ENCODE results near the gene NCKAP5. TPM values are rescaled to one million over a fixed set of nuclear protein-coding genes. Genes with fewer than 3 reads are reported as not detected.

Gene NCKAP5
- total RNA-seq, 1 donor from 2014 or later: 8.9 TPM

GRCh38 chr2:133072837-133073694, 495.2 kb downstream of the NCKAP5 start:
- ATAC-seq: peak; percentile 74

DNA sequence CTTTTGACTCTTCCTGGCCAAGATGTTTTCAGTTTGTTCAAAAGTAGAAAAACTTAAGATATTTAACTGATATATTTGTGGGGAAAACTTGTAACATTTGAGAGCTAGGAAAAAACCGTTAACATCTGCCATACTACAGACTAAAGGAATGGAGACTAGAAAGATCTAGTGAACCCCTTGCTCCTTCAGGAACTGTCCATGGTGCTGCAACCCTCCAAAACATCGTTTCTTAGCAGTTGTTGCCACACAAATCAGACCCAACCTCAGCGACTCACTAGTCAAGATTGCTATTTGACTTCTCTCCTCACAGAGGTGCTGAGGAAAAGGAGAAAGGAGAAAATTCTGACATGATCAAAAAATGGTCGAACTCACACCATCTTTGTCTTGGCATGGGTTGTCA, 504.5 kb downstream of the NCKAP5 start:
- ATAC-seq: no peak

GRCh38 chr2:133062931-133063665, 505.2 kb downstream of the NCKAP5 start:
- ATAC-seq: no peak

DNA sequence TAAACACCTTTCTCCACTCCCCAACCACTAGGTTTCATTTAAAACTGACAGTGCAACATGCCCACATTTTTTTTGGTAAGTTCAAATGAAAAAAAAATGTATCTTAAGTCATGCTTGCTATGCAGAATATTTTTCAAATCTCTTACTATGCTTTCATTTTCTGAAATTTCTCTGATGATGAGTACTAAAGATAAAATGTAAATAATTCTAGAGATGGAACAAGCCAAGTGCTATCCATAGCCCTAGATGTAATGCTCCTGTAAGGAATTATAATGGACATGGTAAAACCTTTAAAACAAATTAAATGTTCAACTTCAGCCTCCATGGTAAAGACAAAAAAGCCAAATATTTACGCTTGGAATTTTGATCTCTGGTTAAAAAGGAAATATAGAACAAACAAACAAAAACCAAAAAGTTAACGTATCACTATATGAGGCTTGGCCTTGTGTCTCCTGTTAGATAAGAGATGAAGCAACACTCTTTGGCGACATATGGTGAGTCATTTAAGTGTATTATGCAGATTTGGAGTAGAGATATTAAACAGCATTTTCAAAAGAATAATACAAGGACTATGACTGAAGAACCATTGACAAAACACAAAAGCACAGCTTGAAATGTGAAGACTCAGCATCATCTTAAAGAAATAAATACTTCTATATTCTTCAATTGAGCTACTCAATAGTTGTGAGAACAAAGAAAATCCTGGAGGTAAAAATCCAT, 506.2 kb downstream of the NCKAP5 start:
- no peak for ATAC-seq

GRCh38 chr2:133054297-133054696, 514.0 kb downstream of the NCKAP5 start:
- ATAC-seq: no peak

- ATAC-seq: no peak
These were observed 514.7 kb downstream of the NCKAP5 start for GRCh38 chr2:133053541-133053940.

- no peak for ATAC-seq
These were observed 522.5 kb downstream of the NCKAP5 start for GRCh38 chr2:133045787-133046186.

- ATAC-seq: no peak
These were observed 523.7 kb downstream of the NCKAP5 start for GRCh38 chr2:133044556-133044955.

DNA sequence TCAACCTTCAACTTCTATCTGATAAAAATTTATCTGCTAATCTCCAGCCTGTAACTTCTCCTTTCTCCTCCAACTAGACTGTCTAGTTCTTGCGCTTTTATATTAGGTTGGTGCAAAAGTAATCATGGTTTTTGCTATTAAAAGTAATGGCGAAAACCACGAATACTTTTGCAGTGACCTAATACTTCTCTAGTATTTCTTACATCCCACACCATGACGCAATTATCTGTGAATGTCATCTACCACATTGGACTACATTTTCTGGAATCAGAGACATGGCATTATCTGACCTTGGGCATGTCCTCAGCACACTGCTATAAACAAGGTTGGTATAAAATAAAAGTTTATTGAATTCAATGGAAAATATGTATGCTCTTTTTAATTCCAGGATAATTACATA, 528.1 kb downstream of the NCKAP5 start:
- ATAC-seq: no peak

- ATAC-seq: no peak
These were observed 528.7 kb downstream of the NCKAP5 start for GRCh38 chr2:133039531-133039930.

DNA sequence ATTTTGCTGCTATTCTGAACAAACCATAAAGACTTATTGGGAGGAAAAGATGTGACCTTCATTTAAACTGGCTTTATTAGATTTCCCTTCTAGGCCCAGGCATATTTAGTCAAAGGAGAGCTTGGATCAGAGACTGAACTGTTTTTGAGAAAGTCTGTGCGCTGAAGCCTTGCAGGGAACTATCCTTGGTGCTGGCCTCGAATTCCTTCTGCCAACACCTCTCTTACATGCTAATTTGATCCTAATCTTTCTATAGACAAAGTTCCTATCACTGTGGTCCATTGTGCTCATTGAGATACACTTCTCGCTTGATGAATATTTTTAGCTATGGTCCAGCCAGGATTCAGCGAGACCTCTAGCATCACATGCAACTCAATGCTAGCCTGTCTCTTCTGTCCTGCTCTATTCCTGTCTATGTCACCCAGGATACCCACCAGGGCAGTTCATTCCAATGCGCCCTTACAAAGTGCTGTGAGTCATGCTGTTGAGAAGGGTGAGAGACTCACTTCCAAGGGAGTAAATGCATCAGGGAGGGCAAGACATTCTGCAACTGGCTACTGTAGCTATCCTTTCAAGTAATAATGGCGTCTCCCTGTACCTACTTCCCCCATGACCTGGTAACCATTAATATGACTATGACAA, 541.6 kb downstream of the NCKAP5 start:
- no peak for ATAC-seq

- ATAC-seq: no peak
These were observed 543.3 kb downstream of the NCKAP5 start for GRCh38 chr2:133025004-133025403.

- no peak for ATAC-seq
These were observed 555.2 kb downstream of the NCKAP5 start for GRCh38 chr2:133012847-133013734.

DNA sequence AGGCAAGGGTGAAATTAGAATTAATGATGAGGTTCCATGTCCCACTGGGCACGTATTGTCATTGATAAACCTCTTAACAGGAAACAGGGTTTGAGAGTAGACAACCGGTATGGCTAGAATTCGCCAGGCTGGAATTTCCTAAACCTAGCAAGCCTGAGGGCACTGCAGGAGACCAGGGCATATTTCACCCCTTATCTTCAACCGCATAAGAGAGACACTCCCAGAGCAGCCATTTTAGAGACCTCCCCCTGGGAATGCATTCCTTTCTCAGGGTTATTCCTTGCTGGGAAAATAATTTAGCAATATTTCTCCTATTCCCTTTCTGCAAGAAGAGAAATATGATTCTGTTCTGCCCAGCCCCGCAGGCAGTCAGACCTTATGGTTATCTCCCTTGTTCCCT, 563.6 kb downstream of the NCKAP5 start:
- no peak for ATAC-seq

GRCh38 chr2:132999421-132999820, 568.8 kb downstream of the NCKAP5 start:
- ATAC-seq: no peak

DNA sequence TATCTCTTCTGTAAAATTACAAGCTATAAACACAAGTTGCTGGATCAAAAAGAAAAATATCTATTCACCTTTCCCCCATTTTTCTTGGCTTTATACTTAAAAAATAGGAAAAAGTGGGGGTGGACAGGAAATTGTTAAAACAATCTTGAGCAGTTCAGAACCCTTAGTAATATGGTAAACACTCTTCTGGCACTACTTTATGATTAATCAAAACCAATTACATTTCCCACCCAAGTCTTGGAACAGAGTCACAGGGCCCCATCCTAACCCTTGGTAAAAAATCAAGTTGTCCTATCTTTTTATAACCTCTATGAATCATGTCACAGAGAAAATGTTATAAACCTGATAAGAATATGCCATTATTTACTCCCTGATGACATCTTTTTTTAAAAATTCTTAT, 570.0 kb downstream of the NCKAP5 start:
- no peak for ATAC-seq

DNA sequence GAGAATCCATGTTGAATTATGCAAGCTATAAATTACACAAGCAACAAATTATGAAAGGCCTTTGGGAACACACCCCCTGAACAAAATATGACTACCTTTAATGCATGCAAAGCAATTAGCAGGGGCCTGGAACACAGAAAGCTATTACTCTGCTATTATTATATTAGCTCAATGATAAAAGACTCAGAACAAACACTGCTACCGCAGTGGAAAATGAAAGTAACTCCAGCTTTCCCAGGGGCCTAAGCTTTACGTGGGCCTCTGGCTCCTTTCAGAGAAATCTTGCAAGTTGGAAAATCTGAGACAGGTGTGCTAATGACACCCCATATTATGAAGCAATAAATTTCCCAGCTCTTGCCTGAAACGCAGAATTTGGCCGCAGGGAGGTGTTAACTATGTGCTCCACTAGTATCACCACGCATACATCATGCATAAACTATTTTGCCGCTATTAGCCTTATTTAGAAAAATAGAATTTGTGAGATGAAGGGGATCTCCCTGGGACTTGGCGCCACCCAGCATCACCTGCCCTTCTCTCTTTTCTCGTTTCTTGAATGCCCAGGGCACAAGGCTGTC, 576.7 kb downstream of the NCKAP5 start:
- peak; percentile 25 for ATAC-seq

GRCh38 chr2:132984731-132985130, 583.5 kb downstream of the NCKAP5 start:
- no peak for ATAC-seq

DNA sequence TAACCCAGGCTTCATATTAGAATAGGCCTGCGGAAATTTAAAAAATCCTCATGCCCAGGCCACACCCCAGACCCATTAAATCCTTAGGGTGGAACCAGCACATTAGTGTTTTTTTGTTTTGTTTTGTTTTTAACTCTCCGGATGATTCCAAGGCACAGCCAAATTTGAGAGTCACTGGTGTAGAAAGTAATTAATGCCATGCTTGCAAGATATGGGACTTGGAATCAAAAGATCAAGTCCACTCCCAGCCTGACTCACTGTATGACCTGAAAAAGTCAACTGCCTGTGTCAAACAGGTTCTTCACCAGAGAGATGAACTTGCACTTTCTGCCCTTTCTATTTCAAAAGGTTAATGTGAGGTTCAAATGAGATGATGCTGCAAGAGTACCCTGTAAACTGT, 588.0 kb downstream of the NCKAP5 start:
- ATAC-seq: peak; percentile 95

DNA sequence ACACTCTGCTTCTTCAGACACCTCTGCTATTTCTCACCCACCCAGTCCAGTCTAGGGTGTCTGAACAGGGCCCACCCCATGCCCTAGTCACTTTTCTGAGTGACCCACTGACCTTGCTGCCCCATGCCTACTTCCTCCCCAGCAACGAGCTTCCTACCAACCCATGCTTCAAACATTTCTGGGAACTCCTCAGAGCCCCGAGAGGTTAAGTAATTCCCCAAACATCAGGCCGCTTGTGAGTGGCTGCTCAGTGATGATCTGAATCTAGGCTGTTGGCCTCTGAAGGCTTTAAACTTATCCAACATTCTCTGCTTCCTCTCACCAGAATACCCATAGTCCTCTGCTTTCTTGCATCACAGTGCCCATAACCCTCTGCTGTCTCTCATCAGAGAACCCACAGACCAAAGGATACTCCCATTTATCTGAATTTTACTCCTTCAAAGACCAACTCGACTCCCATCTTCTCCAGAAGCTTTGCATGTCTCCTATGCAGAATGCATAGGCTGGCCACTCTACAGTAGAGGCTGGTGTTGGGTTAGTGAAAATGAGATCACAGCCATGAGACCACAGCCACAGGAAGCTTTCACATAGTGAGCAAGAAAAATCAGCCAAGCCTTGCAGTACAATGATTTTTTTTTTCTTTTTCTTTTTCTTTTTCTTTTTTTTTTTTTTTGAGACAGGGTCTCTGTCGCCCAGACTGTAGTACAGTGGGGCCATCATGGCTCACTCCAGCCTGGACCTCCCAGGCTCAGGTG, 588.7 kb downstream of the NCKAP5 start:
- no peak for ATAC-seq

DNA sequence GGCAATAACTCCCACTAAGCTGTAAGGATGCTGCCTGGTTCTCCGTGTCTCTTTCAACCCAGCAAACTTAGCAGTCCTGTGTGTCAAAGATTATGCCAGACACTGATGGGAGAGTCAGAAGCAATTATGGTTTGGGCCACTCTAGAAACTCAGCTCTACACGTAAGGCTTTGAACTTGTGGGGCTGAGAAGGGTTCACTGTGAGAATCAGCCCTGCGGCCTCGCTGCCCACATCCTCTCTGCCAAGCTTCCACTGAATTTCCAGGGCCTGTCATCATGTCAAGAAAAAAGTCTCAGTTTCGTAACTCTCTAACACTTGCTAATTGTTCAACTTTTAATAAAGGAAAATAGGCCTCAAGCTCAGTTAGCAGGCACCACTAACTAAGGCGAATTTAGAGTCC, 589.4 kb downstream of the NCKAP5 start:
- ATAC-seq: no peak

All from esophagus mucosa (tissue), 1 donor.